Measurements from ENCODE around the gene APOBEC4. TPM values are rescaled to one million over a fixed set of nuclear protein-coding genes. Genes with fewer than 3 reads are reported as not detected.
A peak's percentile ranks its signal among the peaks of the same experiment; 100 is the strongest.

Gene APOBEC4
- total and polyA plus RNA-seq, 8 donors = not detected

DNA sequence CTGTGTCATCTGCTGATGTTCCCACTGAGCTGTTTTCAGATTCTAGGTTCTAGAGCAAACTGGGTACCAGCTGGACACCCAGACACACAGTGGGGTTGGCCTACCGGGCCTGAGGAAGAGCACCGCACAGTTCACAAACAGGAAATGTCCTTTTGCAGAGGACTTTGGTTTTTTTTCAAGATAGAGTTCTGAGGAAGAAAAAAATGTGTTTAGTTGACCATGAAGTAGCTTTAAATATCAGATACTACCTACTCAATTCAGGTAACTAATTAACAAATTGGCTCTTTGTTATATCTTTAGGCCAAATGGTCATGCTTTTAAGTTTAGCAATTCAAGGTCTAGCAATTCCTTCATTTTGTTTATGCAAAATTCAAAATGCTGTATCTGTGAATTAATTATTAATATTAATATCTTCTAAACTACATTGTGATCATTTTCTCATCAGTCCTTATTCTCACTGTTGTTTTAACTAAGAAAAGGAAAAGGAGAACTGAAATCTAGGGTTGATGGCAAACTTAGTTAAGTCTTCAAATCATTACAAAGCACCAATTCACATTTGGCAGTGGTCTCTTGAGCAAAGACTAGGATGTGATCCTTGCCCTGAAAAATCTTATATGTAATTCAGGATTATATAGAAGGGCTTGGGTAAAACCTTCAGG is 45.7 kb downstream of the APOBEC4 start:
- Histone ChIP-seq H3K36me3 (no peaks in the 10 kb centered on the region), H3K27me3 (no peaks in the 10 kb centered on the region), H3K27ac (peak overlapping the region in 1 of 5 donors; percentile 10), H3K4me1 (peaks cover 0 to 24% (median 10%) of the 10 kb centered on the region in 4 donors), H3K4me3 (no peak overlapping the region), H3K9me3 (no peaks in the 10 kb centered on the region)
- DNase-seq = no peak
- intact Hi-C loops (cut with DNase I; ENCODE audit: low total_unique reads) = no loop called here
- WGBS, 5 donors = 40 to 69% (median 44%) methylated on average over 2 of the region's 2 CpGs
- TF ChIP-seq EP300 (IDR thresholded peaks at IDR 0.05) (no peak), POLR2AphosphoS5 (IDR thresholded peaks at IDR 0.05) (no peak), POLR2A (IDR thresholded peaks at IDR 0.05) (no peak)
- TF ChIP-seq, protein P1, sequence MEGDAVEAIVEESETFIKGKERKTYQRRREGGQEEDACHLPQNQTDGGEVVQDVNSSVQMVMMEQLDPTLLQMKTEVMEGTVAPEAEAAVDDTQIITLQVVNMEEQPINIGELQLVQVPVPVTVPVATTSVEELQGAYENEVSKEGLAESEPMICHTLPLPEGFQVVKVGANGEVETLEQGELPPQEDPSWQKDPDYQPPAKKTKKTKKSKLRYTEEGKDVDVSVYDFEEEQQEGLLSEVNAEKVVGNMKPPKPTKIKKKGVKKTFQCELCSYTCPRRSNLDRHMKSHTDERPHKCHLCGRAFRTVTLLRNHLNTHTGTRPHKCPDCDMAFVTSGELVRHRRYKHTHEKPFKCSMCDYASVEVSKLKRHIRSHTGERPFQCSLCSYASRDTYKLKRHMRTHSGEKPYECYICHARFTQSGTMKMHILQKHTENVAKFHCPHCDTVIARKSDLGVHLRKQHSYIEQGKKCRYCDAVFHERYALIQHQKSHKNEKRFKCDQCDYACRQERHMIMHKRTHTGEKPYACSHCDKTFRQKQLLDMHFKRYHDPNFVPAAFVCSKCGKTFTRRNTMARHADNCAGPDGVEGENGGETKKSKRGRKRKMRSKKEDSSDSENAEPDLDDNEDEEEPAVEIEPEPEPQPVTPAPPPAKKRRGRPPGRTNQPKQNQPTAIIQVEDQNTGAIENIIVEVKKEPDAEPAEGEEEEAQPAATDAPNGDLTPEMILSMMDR (IDR thresholded peaks at IDR 0.05) = no peak

DNA sequence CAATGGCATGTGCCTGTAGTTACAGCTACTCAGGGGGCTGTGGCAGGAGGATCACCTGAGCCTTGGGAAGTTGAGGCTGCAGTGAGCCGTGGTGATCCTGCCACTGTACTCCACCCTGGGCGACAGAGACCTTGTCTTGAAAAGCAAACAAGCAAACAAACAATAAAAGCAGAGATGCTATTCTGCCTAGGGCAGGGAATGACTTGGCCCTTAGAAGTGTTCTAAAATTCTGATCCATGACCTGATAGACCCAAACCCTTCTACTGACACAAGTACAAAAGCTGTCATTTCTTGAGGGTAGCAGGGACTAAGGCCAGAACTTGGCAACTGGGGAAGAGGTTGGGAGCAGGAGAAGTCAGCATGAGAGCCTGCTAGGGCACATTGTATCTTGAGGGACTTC is 47.2 kb downstream of the APOBEC4 start:
- no peaks in the 10 kb centered on the region for H3K36me3 ChIP-seq
- intact Hi-C loops (cut with DNase I; ENCODE audit: low total_unique reads) = no loop called here
- WGBS, 5 donors = 79 to 93% (median 83%) methylated on average over 2 of the region's 2 CpGs
- DNase-seq = no peak
- H3K27ac ChIP-seq = peak overlapping the region in 2 of 5 donors; percentile 60 to 67
- H3K9me3 ChIP-seq = no peaks in the 10 kb centered on the region
- H3K4me3 ChIP-seq = no peak overlapping the region
- no peaks in the 10 kb centered on the region for H3K27me3 ChIP-seq
- TF ChIP-seq, protein P1 (IDR thresholded peaks at IDR 0.05) = no peak
- no peak for TF ChIP-seq POLR2AphosphoS5 (IDR thresholded peaks at IDR 0.05)
- TF ChIP-seq POLR2A (IDR thresholded peaks at IDR 0.05) = no peak
- TF ChIP-seq EP300 (IDR thresholded peaks at IDR 0.05) = no peak
- peaks cover 0 to 24% (median 10%) of the 10 kb centered on the region in 4 donors for H3K4me1 ChIP-seq

DNA sequence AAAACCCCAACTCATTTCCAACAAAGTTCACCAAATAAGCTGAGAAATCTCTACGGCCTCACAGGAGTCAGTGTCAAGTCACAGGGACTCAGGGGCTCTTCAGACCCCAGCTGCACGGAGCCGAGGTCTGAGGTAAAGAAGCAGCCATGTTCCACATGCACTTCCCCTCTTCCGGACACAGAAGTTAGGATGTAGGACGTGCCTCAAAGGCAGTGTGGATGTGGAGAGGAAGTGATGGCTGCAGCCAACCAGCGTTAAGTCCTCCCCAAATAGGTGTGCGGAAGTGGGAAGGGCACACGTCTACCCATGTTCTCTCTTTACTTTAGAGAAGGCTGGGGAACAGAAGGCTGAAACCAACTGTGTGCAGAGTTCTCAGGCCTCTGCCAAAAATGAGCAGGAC is 48.3 kb downstream of the APOBEC4 start:
- Histone ChIP-seq H3K4me3 (no peak overlapping the region), H3K4me1 (peaks cover 0 to 18% (median 8%) of the 10 kb centered on the region in 4 donors), H3K9me3 (no peaks in the 10 kb centered on the region), H3K27ac (peak overlapping the region in 2 of 5 donors; percentile 60 to 67), H3K36me3 (no peaks in the 10 kb centered on the region), H3K27me3 (no peaks in the 10 kb centered on the region)
- 76 to 90% (median 84%) methylated on average over 8 of the region's 8 CpGs for WGBS, 5 donors
- DNase-seq = no peak
- intact Hi-C loops (cut with DNase I; ENCODE audit: low total_unique reads) = no loop called here
- TF ChIP-seq, protein P1 (IDR thresholded peaks at IDR 0.05) = no peak
- TF ChIP-seq EP300 (IDR thresholded peaks at IDR 0.05) (no peak), POLR2A (IDR thresholded peaks at IDR 0.05) (no peak), POLR2AphosphoS5 (IDR thresholded peaks at IDR 0.05) (no peak)

DNA sequence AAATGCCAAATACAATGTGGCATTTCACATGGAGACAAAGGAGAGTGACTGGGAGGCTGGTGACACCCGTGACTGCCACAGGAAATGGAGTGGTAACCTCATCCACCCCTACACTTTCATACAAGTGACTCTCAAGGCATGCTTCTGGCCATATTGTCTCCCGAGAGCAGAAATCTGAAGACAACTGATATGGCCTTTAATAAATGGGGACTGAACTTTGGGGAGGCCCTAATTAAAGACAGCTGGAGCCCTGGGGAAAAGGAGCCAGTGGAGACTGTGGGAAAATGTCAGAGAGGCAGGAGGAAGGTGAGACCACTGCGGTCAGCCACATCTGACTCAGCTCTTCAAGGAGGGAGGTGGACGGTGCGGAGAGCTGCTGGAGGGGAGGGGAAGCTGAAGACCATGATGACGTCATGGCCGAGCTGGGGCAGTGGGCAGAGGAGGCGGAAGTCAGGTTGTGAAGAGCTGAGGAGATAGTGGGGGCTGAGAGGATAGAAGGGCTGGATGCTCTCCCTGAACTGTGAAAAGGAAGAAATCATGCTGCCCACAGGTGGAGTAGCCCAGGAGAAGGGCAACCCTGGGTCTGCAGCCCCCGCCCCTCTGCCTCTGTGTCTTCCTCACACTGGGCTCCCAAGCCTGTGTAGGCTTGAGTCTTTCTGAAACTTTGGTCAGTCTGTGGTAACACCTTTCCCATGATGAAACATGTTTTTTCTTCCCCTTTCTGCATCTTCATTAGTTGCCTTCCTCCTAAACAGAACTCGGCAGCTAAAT is 48.9 kb downstream of the APOBEC4 start:
- peak overlapping the region in 2 of 5 donors; percentile 60 to 67 for H3K27ac ChIP-seq
- TF ChIP-seq EP300 (IDR thresholded peaks at IDR 0.05) = no peak
- TF ChIP-seq POLR2AphosphoS5 (IDR thresholded peaks at IDR 0.05) = no peak
- TF ChIP-seq POLR2A (IDR thresholded peaks at IDR 0.05) = no peak
- TF ChIP-seq, protein P1 (IDR thresholded peaks at IDR 0.05) = no peak
- no peaks in the 10 kb centered on the region for H3K27me3 ChIP-seq
- peak in 1 of 2 donors; percentile 35 for DNase-seq
- H3K36me3 ChIP-seq = no peaks in the 10 kb centered on the region
- H3K4me3 ChIP-seq = no peak overlapping the region
- 62 to 69% (median 65%) methylated on average over 10 of the region's 10 CpGs for WGBS, 5 donors
- H3K9me3 ChIP-seq = no peaks in the 10 kb centered on the region
- H3K4me1 ChIP-seq = peaks cover 0 to 13% (median 4%) of the 10 kb centered on the region in 4 donors
- intact Hi-C loops (cut with DNase I; ENCODE audit: low total_unique reads) = no loop called here

Data from stomach (tissue), 9 donors.